Astrocyte (in vitro differentiated cells and primary cell): Measurements from ENCODE around the gene MAFF. TPM values are rescaled to one million over a fixed set of nuclear protein-coding genes. Genes with fewer than 3 reads are reported as not detected.

Experiments
- DNase-seq: peaks from one replicate; pipeline ENCODE4 v3.0.0-alpha.2; 2010; ENCODE audit warnings: low read depth
- FAIRE-seq: peaks from 2 replicates; lab custom pipeline; 2011; peaks lifted over from hg19 to GRCh38; lab: Jason Lieb, UNC
- H2AFZ ChIP-seq: 2 replicates; pipeline ENCODE4 v1.6.0; 2012; ENCODE audit warnings: low read depth, low read length, inconsistent platforms
- H3K27ac ChIP-seq: 2 replicates; pipeline ENCODE4 v1.5.1; 2011; ENCODE audit warnings: low read depth, low read length, inconsistent platforms
- H3K27me3 ChIP-seq: 2 replicates; pipeline ENCODE4 v1.6.0; 2011; ENCODE audit warnings: low read length, inconsistent platforms; ENCODE audit not compliant: insufficient read depth
- H3K36me3 ChIP-seq: 2 replicates; pipeline ENCODE4 v1.5.1; 2011; ENCODE audit warnings: low read length, inconsistent platforms; ENCODE audit not compliant: insufficient read depth
- H3K4me1 ChIP-seq: 2 replicates; pipeline ENCODE4 v1.5.1; 2011; ENCODE audit warnings: low read length, inconsistent platforms; ENCODE audit not compliant: insufficient read depth
- H3K4me2 ChIP-seq: 2 replicates; pipeline ENCODE4 v1.6.0; 2012; ENCODE audit warnings: low read length, inconsistent platforms
- H3K4me3 ChIP-seq: 2 replicates; pipeline ENCODE4 v1.5.1; 2011; ENCODE audit warnings: low read depth, mild to moderate bottlenecking, low read length, inconsistent platforms; ENCODE audit not compliant: insufficient read depth
- H3K79me2 ChIP-seq: 2 replicates; pipeline ENCODE4 v1.6.0; 2012; ENCODE audit warnings: mild to moderate bottlenecking, low read length, inconsistent platforms; ENCODE audit not compliant: insufficient read depth
- H3K9ac ChIP-seq: 2 replicates; pipeline ENCODE4 v1.6.0; 2012; ENCODE audit warnings: mild to moderate bottlenecking, low read length, inconsistent platforms
- H3K9me3 ChIP-seq: 2 replicates; pipeline ENCODE4 v1.5.1; 2012; ENCODE audit warnings: low read depth, mild to moderate bottlenecking, low read length, inconsistent platforms; ENCODE audit not compliant: insufficient read depth
- H4K20me1 ChIP-seq: 2 replicates; pipeline ENCODE4 v1.6.0; 2012; ENCODE audit warnings: low read length, inconsistent platforms; ENCODE audit not compliant: insufficient read depth
- H3K27ac Mint-ChIP-seq: one replicate; pipeline ENCODE4 v1.8.0; 2021; ENCODE audit warnings: mild to moderate bottlenecking, mixed read lengths; ENCODE audit not compliant: unreplicated experiment
- H3K27me3 Mint-ChIP-seq: one replicate; pipeline ENCODE4 v1.8.0; 2021; ENCODE audit warnings: low read depth, mixed read lengths; ENCODE audit not compliant: unreplicated experiment
- H3K36me3 Mint-ChIP-seq: one replicate; pipeline ENCODE4 v1.8.0; 2021; ENCODE audit warnings: low read depth, mixed read lengths; ENCODE audit not compliant: unreplicated experiment
- H3K4me1 Mint-ChIP-seq: one replicate; pipeline ENCODE4 v1.8.0; 2021; ENCODE audit warnings: low read depth, mixed read lengths; ENCODE audit not compliant: unreplicated experiment
- H3K4me3 Mint-ChIP-seq: one replicate; pipeline ENCODE4 v1.8.0; 2021; ENCODE audit warnings: mild to moderate bottlenecking, moderate library complexity, mixed read lengths; ENCODE audit not compliant: unreplicated experiment
- H3K9me3 Mint-ChIP-seq: one replicate; pipeline ENCODE4 v1.8.0; 2021; ENCODE audit warnings: mild to moderate bottlenecking, mixed read lengths; ENCODE audit not compliant: unreplicated experiment
- EZH2 ChIP-seq: IDR thresholded peaks from 2 replicates; pipeline ENCODE4 v1.6.1; 2012; ENCODE audit warnings: mild to moderate bottlenecking, low read length, inconsistent platforms; ENCODE audit not compliant: insufficient read depth
- total RNA-seq: library from RNA; stranded (reverse); gene quantifications from 2 replicates; pipeline ENCODE4 v1.2.1, GENCODE V29; 2021
- TF ChIP-seq, protein P1 (sequence below): IDR thresholded peaks from 2 replicates; pipeline ENCODE4 v1.5.1; 2011; ENCODE audit warnings: low read depth, mild to moderate bottlenecking, inconsistent platforms, low read length, moderate library complexity; ENCODE audit not compliant: insufficient read depth

The MAFF gene
- total RNA-seq, 1 donor from 2014 or later, result 18.2 TPM

- Histone ChIP-seq H3K9me3 (no peaks in the 10 kb centered on the region), H3K27me3 (no peaks in the 10 kb centered on the region), H3K4me1 (peaks cover 21% of the 10 kb centered on the region), H3K9ac (no peak overlapping the region), H4K20me1 (no peaks in the 10 kb centered on the region), H3K4me3 (no peak overlapping the region), H3K4me2 (no peak overlapping the region), H2AFZ (no peak overlapping the region), H3K79me2 (no peaks in the 10 kb centered on the region), H3K27ac (no peak overlapping the region), H3K36me3 (peaks cover 10% of the 10 kb centered on the region)
- Mint-ChIP-seq H3K36me3 (peaks cover 12% of the 10 kb centered on the region), H3K4me3 (no peak overlapping the region), H3K27me3 (no peaks in the 10 kb centered on the region), H3K4me1 (peaks cover 19% of the 10 kb centered on the region), H3K9me3 (no peaks in the 10 kb centered on the region), H3K27ac (no peak overlapping the region)
- no peak for TF ChIP-seq EZH2
- TF ChIP-seq, protein P1, sequence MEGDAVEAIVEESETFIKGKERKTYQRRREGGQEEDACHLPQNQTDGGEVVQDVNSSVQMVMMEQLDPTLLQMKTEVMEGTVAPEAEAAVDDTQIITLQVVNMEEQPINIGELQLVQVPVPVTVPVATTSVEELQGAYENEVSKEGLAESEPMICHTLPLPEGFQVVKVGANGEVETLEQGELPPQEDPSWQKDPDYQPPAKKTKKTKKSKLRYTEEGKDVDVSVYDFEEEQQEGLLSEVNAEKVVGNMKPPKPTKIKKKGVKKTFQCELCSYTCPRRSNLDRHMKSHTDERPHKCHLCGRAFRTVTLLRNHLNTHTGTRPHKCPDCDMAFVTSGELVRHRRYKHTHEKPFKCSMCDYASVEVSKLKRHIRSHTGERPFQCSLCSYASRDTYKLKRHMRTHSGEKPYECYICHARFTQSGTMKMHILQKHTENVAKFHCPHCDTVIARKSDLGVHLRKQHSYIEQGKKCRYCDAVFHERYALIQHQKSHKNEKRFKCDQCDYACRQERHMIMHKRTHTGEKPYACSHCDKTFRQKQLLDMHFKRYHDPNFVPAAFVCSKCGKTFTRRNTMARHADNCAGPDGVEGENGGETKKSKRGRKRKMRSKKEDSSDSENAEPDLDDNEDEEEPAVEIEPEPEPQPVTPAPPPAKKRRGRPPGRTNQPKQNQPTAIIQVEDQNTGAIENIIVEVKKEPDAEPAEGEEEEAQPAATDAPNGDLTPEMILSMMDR, result no peak
- DNase-seq, result no peak
- no peak for FAIRE-seq
These were observed 21.6 kb downstream of the MAFF start for GRCh38 chr22:38223289-38223960.

GRCh38 chr22:38226853-38227649 is 25.3 kb downstream of the MAFF start:
- no peaks in the 10 kb centered on the region for H3K9me3 Mint-ChIP-seq

DNA sequence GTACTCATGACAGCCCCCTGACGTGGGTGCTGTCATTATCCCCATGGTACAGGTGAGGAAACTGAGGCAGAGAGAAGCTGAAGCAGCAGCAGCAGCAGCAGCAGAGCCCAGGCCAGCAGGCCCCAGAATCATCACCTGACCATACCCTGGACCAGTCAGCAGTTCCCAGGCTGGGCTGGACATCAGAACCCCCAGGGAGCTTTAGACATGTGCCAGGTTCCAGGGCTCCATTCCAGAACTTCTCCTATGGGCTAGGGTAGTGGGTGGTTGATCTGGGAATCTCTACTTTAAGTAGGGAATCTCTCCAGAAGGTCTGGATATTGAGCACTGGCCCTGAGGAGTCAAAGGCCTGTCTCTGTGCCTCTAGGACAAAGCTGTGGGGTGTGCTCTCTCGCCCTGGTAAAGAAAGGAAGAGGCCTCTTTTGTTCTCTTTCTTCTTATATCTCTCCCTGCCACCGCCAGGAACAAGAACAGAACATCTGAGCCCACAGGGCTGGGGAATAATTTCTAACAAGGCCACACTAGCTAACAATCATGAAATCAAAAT is 26.6 kb downstream of the MAFF start:
- no peak overlapping the region for H2AFZ ChIP-seq
- peak overlapping the region; percentile 73 for H3K27ac ChIP-seq
- peaks cover 15% of the 10 kb centered on the region for H3K4me1 ChIP-seq
- H3K9ac ChIP-seq, result peak overlapping the region; percentile 69
- no peak for FAIRE-seq
- no peaks in the 10 kb centered on the region for H3K27me3 Mint-ChIP-seq
- H3K4me3 Mint-ChIP-seq, result no peak overlapping the region
- peak overlapping the region; percentile 40 for H3K4me2 ChIP-seq
- H3K9me3 ChIP-seq, result no peaks in the 10 kb centered on the region
- H3K36me3 Mint-ChIP-seq, result peaks cover 30% of the 10 kb centered on the region
- H3K4me3 ChIP-seq, result no peak overlapping the region
- H3K27ac Mint-ChIP-seq, result peak overlapping the region; percentile 14
- no peak for TF ChIP-seq EZH2
- TF ChIP-seq, protein P1, result no peak
- DNase-seq, result no peak
- peaks cover 13% of the 10 kb centered on the region for H3K79me2 ChIP-seq
- H3K27me3 ChIP-seq, result no peaks in the 10 kb centered on the region
- peaks cover 4% of the 10 kb centered on the region for H4K20me1 ChIP-seq
- peaks cover 4% of the 10 kb centered on the region for H3K4me1 Mint-ChIP-seq
- H3K36me3 ChIP-seq, result peaks cover 31% of the 10 kb centered on the region
- no peaks in the 10 kb centered on the region for H3K9me3 Mint-ChIP-seq

More at GRCh38 chr22:38226853-38227649, 25.3 kb downstream of the MAFF start:
- no peak for DNase-seq
- no peak overlapping the region for H3K4me3 ChIP-seq
- no peaks in the 10 kb centered on the region for H3K9me3 ChIP-seq
- H3K27me3 ChIP-seq, result no peaks in the 10 kb centered on the region
- H4K20me1 ChIP-seq, result no peaks in the 10 kb centered on the region
- Mint-ChIP-seq H3K27ac (no peak overlapping the region), H3K36me3 (peaks cover 31% of the 10 kb centered on the region), H3K4me3 (no peak overlapping the region), H3K4me1 (peaks cover 12% of the 10 kb centered on the region), H3K27me3 (no peaks in the 10 kb centered on the region)
- H3K9ac ChIP-seq, result no peak overlapping the region
- peaks cover 2% of the 10 kb centered on the region for H3K79me2 ChIP-seq
- FAIRE-seq, result no peak
- H3K4me1 ChIP-seq, result peaks cover 15% of the 10 kb centered on the region
- H2AFZ ChIP-seq, result no peak overlapping the region
- H3K27ac ChIP-seq, result no peak overlapping the region
- H3K4me2 ChIP-seq, result no peak overlapping the region
- no peak for TF ChIP-seq EZH2
- H3K36me3 ChIP-seq, result peaks cover 23% of the 10 kb centered on the region
